ENCODE data around the gene RNF222. TPM values are rescaled to one million over a fixed set of nuclear protein-coding genes. Genes with fewer than 3 reads are reported as not detected.
A peak's percentile ranks its signal among the peaks of the same experiment; 100 is the strongest.

RNF222 gene
- total RNA-seq, 6 experiments from 2014 or later: not detected

DNA sequence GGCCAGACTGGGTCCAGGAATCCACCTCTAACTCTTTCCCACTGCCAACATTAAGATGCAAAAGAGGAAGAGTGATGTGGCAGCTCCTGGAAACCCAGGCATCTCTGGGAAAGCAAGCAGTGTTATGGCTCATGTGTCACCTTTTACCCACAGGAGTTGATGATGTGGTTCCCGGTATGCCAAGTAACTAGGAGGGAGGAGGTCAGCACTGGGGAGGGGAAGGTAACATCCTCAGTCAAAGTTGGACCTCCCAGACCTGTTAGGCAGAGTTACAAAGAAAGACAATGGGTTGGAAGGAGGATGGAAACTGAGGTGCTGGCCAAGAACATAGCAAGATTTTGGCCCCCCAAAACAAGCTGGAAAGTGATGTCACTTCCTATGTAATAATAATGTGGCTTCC, 32.5 kb downstream of the RNF222 start:
- Histone ChIP-seq H3K27me3 (no peaks in the 10 kb centered on the region), H3K27ac (no peak overlapping the region), H3K36me3 (peaks cover 0 to 14% (median 5%) of the 10 kb centered on the region in 4 donors), H3K4me1 (no peaks in the 10 kb centered on the region), H3K4me3 (no peak overlapping the region), H3K9me3 (no peaks in the 10 kb centered on the region)
- DNase-seq: no peak
- no peak for TF ChIP-seq POLR2A (IDR thresholded peaks at IDR 0.05)
- TF ChIP-seq, protein P1, sequence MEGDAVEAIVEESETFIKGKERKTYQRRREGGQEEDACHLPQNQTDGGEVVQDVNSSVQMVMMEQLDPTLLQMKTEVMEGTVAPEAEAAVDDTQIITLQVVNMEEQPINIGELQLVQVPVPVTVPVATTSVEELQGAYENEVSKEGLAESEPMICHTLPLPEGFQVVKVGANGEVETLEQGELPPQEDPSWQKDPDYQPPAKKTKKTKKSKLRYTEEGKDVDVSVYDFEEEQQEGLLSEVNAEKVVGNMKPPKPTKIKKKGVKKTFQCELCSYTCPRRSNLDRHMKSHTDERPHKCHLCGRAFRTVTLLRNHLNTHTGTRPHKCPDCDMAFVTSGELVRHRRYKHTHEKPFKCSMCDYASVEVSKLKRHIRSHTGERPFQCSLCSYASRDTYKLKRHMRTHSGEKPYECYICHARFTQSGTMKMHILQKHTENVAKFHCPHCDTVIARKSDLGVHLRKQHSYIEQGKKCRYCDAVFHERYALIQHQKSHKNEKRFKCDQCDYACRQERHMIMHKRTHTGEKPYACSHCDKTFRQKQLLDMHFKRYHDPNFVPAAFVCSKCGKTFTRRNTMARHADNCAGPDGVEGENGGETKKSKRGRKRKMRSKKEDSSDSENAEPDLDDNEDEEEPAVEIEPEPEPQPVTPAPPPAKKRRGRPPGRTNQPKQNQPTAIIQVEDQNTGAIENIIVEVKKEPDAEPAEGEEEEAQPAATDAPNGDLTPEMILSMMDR (IDR thresholded peaks at IDR 0.05): no peak
- ATAC-seq: peak in 1 of 4 donors; percentile 34
- intact Hi-C loops (cut with DNase I): no loop called here
- WGBS (ENCODE audit: insufficient coverage, low coverage, low lambda C conversion rate, missing lambda C conversion rate): 100% methylated on average over 1 of the region's 1 CpG

DNA sequence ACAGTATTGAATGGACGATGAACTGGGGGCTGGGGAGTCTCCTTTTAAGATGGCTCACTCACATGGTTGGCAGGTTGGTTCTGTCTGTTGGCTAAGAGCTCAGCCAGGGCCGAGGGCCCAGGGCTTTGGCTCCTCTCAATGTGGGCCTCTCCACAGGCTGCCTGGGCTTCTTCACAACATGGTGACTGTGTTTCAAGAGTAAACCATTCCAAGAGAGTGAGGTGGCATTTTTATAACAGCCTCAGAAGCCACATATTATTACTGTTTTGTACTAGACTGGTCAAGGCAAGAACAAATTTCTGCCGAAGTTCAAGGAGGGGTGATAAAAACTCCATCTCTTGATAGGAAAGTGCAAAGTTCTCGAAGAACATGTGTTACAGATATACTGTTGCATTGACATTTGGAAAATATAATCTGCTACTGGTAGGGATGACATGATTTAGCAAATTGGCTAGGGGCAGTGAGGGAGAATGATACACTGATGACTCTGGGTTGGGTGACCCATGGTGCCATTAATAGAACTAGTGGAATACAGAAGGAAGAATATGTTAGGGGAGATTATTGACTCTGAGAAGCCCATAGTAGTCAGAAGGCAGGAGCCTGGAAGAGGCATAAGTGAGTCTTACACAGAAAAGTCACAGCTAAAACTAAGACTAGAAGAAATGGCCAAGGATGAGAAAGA, 34.8 kb downstream of the RNF222 start:
- ATAC-seq (no peak), DNase-seq (no peak)
- intact Hi-C loops (cut with DNase I): no loop called here
- Histone ChIP-seq H3K27me3 (no peaks in the 10 kb centered on the region), H3K36me3 (no peaks in the 10 kb centered on the region), H3K4me3 (no peak overlapping the region), H3K9me3 (no peaks in the 10 kb centered on the region), H3K4me1 (no peaks in the 10 kb centered on the region), H3K27ac (no peak overlapping the region)
- WGBS (ENCODE audit: insufficient coverage, low coverage, low lambda C conversion rate, missing lambda C conversion rate): 91% methylated on average over 4 of the region's 4 CpGs
- no peak for TF ChIP-seq POLR2A (IDR thresholded peaks at IDR 0.05)
- TF ChIP-seq, protein P1 (IDR thresholded peaks at IDR 0.05): no peak

DNA sequence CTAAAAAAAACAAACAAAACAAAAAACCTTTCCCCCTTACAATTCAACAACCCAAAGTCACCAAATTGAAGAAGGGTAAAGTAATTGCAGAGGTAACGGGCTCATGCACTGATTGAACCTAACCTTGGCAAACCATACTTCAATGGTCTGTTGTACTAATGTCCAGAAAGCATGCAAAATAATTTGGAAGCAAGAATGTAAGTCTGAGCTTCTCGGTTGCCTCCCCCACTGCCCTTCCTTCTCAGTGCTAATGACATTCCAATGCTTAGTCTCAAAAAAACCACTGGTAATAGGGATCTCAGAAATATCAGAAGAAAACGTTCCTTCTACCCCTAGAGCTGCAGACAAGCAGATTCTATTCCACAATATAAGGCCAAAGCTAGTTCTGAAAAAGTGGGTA, 36.9 kb downstream of the RNF222 start:
- intact Hi-C loops (cut with DNase I): no loop called here
- TF ChIP-seq, protein P1 (IDR thresholded peaks at IDR 0.05): no peak
- TF ChIP-seq POLR2A (IDR thresholded peaks at IDR 0.05): no peak
- WGBS (ENCODE audit: insufficient coverage, low coverage, low lambda C conversion rate, missing lambda C conversion rate): 65% methylated on average over 3 of the region's 3 CpGs
- Histone ChIP-seq H3K36me3 (no peaks in the 10 kb centered on the region), H3K27ac (no peak overlapping the region), H3K27me3 (no peaks in the 10 kb centered on the region), H3K4me3 (no peak overlapping the region), H3K9me3 (no peaks in the 10 kb centered on the region), H3K4me1 (no peaks in the 10 kb centered on the region)
- DNase-seq: no peak
- no peak for ATAC-seq

DNA sequence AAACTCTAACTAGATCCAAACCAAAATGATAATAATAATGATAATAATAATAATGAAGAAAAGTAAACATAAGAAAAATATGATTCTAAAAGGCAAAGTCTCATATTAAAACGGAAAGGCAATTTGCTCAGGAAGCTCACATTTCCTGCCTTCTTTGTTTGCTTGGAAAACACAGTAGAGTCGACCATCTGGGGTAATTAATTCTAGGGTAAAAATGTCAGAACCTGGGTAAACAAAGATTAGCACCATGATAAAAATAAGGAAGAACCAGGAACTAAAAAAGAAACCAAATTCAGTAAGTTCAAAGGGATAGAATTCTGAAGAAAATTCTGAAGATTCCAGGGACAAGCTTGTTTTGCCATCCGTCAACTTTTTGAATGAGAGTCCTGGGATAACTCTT, 37.4 kb downstream of the RNF222 start:
- DNase-seq (no peak), ATAC-seq (peak in 1 of 4 donors; percentile 37)
- Histone ChIP-seq H3K4me1 (no peaks in the 10 kb centered on the region), H3K36me3 (no peaks in the 10 kb centered on the region), H3K9me3 (no peaks in the 10 kb centered on the region), H3K27ac (no peak overlapping the region), H3K4me3 (no peak overlapping the region), H3K27me3 (no peaks in the 10 kb centered on the region)
- WGBS (ENCODE audit: insufficient coverage, low coverage, low lambda C conversion rate, missing lambda C conversion rate): 36% methylated on average over 3 of the region's 3 CpGs
- intact Hi-C loops (cut with DNase I): no loop called here
- TF ChIP-seq, protein P1 (IDR thresholded peaks at IDR 0.05): no peak
- TF ChIP-seq POLR2A (IDR thresholded peaks at IDR 0.05): no peak
